Gastrocnemius medialis (tissue), 4 donors: ENCODE results near the gene MAB21L3.

Experiments used
- CTCF ChIP-seq, 5 experiments: fragments of 450-650 bp in 3 of 5; fragments of 200-600 bp in 2 of 5; sonication (generic) in 2 of 5; IDR thresholded peaks in 4 of 5; conservative IDR thresholded peaks in 1 of 5; 1 replicate in 4 of 5; 2 replicates in 1 of 5; pipeline ENCODE4 v1.5.1; 2016 to 2019; ENCODE audit warnings: antibody characterized with exemption in 5 of 5, mild to moderate bottlenecking in 3 of 5, moderate library complexity in 3 of 5
- POLR2A ChIP-seq, 2 donors: fragments of 450-650 bp; IDR thresholded peaks; one replicate each; pipeline ENCODE4 v1.6.1; 2017; ENCODE audit warnings: antibody characterized with exemption in 2 of 2, mild to moderate bottlenecking in 2 of 2, moderate library complexity in 2 of 2

GRCh38 chr1:116087628-116088027, 23.6 kb upstream of the MAB21L3 start:
- TF ChIP-seq CTCF (IDR thresholded peaks at IDR 0.05 in 4 of 5, conservative IDR thresholded peaks at IDR 0.05 in 1 of 5): no peak
- no peak for TF ChIP-seq POLR2A (IDR thresholded peaks at IDR 0.05)
